ENCODE data around the gene ADAT1. TPM values are rescaled to one million over a fixed set of nuclear protein-coding genes. Genes with fewer than 3 reads are reported as not detected.

The ADAT1 gene
- total and polyA plus RNA-seq, 2 of the 8 experiments (the other 6 are each of a cell fraction or from before 2014, with no cell fraction given), result 30.7 to 44.7 TPM

DNA sequence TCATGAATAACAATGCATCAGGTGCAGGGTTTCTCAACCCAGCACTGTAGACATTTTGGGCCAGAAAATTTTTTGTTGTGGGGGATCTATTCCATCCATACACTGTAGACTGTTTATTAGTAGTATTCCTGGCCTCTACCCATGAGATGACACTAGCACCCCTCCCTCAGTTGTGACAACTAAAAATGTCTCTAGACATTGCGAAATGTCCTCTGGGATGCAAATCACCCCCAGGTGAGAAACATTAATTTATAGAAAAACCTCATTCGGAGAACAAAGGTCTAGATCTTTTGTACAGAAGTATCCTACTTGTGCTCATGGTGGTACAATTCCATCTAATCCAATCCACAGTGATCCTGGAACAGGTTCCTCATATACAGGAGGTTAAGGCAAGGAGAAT lies 4.3 kb downstream of the ADAT1 start (continued):
- TF ChIP-seq, protein P1, sequence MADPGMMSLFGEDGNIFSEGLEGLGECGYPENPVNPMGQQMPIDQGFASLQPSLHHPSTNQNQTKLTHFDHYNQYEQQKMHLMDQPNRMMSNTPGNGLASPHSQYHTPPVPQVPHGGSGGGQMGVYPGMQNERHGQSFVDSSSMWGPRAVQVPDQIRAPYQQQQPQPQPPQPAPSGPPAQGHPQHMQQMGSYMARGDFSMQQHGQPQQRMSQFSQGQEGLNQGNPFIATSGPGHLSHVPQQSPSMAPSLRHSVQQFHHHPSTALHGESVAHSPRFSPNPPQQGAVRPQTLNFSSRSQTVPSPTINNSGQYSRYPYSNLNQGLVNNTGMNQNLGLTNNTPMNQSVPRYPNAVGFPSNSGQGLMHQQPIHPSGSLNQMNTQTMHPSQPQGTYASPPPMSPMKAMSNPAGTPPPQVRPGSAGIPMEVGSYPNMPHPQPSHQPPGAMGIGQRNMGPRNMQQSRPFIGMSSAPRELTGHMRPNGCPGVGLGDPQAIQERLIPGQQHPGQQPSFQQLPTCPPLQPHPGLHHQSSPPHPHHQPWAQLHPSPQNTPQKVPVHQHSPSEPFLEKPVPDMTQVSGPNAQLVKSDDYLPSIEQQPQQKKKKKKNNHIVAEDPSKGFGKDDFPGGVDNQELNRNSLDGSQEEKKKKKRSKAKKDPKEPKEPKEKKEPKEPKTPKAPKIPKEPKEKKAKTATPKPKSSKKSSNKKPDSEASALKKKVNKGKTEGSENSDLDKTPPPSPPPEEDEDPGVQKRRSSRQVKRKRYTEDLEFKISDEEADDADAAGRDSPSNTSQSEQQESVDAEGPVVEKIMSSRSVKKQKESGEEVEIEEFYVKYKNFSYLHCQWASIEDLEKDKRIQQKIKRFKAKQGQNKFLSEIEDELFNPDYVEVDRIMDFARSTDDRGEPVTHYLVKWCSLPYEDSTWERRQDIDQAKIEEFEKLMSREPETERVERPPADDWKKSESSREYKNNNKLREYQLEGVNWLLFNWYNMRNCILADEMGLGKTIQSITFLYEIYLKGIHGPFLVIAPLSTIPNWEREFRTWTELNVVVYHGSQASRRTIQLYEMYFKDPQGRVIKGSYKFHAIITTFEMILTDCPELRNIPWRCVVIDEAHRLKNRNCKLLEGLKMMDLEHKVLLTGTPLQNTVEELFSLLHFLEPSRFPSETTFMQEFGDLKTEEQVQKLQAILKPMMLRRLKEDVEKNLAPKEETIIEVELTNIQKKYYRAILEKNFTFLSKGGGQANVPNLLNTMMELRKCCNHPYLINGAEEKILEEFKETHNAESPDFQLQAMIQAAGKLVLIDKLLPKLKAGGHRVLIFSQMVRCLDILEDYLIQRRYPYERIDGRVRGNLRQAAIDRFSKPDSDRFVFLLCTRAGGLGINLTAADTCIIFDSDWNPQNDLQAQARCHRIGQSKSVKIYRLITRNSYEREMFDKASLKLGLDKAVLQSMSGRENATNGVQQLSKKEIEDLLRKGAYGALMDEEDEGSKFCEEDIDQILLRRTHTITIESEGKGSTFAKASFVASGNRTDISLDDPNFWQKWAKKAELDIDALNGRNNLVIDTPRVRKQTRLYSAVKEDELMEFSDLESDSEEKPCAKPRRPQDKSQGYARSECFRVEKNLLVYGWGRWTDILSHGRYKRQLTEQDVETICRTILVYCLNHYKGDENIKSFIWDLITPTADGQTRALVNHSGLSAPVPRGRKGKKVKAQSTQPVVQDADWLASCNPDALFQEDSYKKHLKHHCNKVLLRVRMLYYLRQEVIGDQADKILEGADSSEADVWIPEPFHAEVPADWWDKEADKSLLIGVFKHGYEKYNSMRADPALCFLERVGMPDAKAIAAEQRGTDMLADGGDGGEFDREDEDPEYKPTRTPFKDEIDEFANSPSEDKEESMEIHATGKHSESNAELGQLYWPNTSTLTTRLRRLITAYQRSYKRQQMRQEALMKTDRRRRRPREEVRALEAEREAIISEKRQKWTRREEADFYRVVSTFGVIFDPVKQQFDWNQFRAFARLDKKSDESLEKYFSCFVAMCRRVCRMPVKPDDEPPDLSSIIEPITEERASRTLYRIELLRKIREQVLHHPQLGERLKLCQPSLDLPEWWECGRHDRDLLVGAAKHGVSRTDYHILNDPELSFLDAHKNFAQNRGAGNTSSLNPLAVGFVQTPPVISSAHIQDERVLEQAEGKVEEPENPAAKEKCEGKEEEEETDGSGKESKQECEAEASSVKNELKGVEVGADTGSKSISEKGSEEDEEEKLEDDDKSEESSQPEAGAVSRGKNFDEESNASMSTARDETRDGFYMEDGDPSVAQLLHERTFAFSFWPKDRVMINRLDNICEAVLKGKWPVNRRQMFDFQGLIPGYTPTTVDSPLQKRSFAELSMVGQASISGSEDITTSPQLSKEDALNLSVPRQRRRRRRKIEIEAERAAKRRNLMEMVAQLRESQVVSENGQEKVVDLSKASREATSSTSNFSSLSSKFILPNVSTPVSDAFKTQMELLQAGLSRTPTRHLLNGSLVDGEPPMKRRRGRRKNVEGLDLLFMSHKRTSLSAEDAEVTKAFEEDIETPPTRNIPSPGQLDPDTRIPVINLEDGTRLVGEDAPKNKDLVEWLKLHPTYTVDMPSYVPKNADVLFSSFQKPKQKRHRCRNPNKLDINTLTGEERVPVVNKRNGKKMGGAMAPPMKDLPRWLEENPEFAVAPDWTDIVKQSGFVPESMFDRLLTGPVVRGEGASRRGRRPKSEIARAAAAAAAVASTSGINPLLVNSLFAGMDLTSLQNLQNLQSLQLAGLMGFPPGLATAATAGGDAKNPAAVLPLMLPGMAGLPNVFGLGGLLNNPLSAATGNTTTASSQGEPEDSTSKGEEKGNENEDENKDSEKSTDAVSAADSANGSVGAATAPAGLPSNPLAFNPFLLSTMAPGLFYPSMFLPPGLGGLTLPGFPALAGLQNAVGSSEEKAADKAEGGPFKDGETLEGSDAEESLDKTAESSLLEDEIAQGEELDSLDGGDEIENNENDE (IDR thresholded peaks at IDR 0.05; ENCODE audit: insufficient replicate concordance, low read length), result no peak
- TF ChIP-seq TAF1 (IDR thresholded peaks at IDR 0.05; ENCODE audit: low read depth, low read length) (no peak), GTF2F1 (IDR thresholded peaks at IDR 0.05; ENCODE audit: borderline replicate concordance, low read depth, low read length) (no peak)

All from H1 (cell line).